NCI-H774 (cell line): ENCODE data around the gene DNAJC4.

Experiments used
- DNase-seq: peaks from one replicate; lab custom pipeline; 2025; lab: John Stamatoyannopoulos, UW

The DNAJC4 gene

GRCh38 chr11:64230171-64230984 lies at the start of gene DNAJC4:
Gene DNAJC4 (plus strand): TSS chr11:64230548. CDS start chr11:64230855, 307 bp downstream.
- DNase-seq: peak; percentile 97

- no peak for DNase-seq
Measured at GRCh38 chr11:64180891-64181290, 49.5 kb upstream of the DNAJC4 start.

- DNase-seq: peak; percentile 88
Measured at GRCh38 chr11:64181506-64182411, 48.6 kb upstream of the DNAJC4 start.

GRCh38 chr11:64183890-64184289 lies 46.5 kb upstream of the DNAJC4 start:
- DNase-seq: no peak

- DNase-seq: peak; percentile 85
Measured at GRCh38 chr11:64185175-64185692, 45.1 kb upstream of the DNAJC4 start.

GRCh38 chr11:64185693-64186491 lies 44.5 kb upstream of the DNAJC4 start, which contains the start of gene STIP1:
Gene STIP1 (plus strand): TSS chr11:64186171. CDS start chr11:64186262, 91 bp downstream.
- DNase-seq: peak; percentile 100

- DNase-seq: no peak
Measured at GRCh38 chr11:64186492-64187165, 43.7 kb upstream of the DNAJC4 start.

GRCh38 chr11:64192434-64192833 lies 37.9 kb upstream of the DNAJC4 start:
- DNase-seq: no peak

GRCh38 chr11:64196626-64197025 lies 33.7 kb upstream of the DNAJC4 start:
- no peak for DNase-seq

GRCh38 chr11:64198511-64198910 lies 31.8 kb upstream of the DNAJC4 start:
- DNase-seq: no peak

GRCh38 chr11:64201543-64201942 lies 28.8 kb upstream of the DNAJC4 start:
- DNase-seq: no peak

GRCh38 chr11:64202992-64203391 lies 27.4 kb upstream of the DNAJC4 start:
- DNase-seq: no peak

- no peak for DNase-seq
Measured at GRCh38 chr11:64203421-64204079, 26.8 kb upstream of the DNAJC4 start.

- no peak for DNase-seq
Measured at GRCh38 chr11:64204080-64204440, 26.3 kb upstream of the DNAJC4 start.

GRCh38 chr11:64204464-64204989 lies 25.8 kb upstream of the DNAJC4 start:
- peak; percentile 61 for DNase-seq

GRCh38 chr11:64206457-64207255 lies 23.7 kb upstream of the DNAJC4 start, which contains the start of gene FERMT3:
Gene FERMT3 (plus strand): TSS chr11:64206721. CDS start chr11:64207365, 644 bp downstream.
- DNase-seq: no peak

GRCh38 chr11:64207256-64208085 lies 22.9 kb upstream of the DNAJC4 start:
- DNase-seq: no peak

GRCh38 chr11:64208086-64208795 lies 22.1 kb upstream of the DNAJC4 start:
- DNase-seq: no peak
